Measurements from ENCODE around the gene PARVB. TPM values are rescaled to one million over a fixed set of nuclear protein-coding genes. Genes with fewer than 3 reads are reported as not detected.

The PARVB gene
- total RNA-seq, 4 donors from 2014 or later, result 120 to 201 (median 147) TPM

DNA sequence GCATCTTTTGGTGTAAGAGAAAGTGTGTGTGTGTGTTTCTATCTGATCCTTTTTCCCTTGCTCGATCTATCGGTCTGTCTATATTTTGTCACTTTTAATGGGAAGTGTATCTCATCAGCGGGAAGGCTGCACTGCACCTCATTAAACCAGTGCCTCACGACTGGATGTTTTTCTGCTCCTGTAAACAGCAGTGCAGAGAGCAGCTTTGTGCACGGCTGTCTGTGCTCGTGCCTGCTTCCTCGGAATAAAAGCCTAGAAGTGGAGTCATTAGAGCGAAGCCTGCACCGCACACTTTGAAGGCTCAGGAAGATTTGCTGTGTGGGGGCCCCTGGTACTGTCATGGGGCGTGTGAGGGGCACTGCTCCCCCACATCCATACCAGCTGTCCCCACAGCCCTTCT, 129.6 kb downstream of the PARVB start:
- ATAC-seq (no peak), DNase-seq (no peak)
- Histone ChIP-seq H3K27ac (no peak overlapping the region), H3K4me3 (no peak overlapping the region), H3K27me3 (no peaks in the 10 kb centered on the region), H3K9me3 (no peaks in the 10 kb centered on the region), H3K4me1 (no peaks in the 10 kb centered on the region), H3K36me3 (peaks cover 0 to 55% of the 10 kb centered on the region in 2 donors)
- intact Hi-C loops (cut with DNase I; ENCODE audit: low total_unique reads) (no loop called here), in situ Hi-C loops (cut with MboI; ENCODE audit: low sequenced_read_pairs in 4 of 4) (no loop called here)
- no peak for TF ChIP-seq POLR2A (IDR thresholded peaks at IDR 0.05)
- TF ChIP-seq, protein P1, sequence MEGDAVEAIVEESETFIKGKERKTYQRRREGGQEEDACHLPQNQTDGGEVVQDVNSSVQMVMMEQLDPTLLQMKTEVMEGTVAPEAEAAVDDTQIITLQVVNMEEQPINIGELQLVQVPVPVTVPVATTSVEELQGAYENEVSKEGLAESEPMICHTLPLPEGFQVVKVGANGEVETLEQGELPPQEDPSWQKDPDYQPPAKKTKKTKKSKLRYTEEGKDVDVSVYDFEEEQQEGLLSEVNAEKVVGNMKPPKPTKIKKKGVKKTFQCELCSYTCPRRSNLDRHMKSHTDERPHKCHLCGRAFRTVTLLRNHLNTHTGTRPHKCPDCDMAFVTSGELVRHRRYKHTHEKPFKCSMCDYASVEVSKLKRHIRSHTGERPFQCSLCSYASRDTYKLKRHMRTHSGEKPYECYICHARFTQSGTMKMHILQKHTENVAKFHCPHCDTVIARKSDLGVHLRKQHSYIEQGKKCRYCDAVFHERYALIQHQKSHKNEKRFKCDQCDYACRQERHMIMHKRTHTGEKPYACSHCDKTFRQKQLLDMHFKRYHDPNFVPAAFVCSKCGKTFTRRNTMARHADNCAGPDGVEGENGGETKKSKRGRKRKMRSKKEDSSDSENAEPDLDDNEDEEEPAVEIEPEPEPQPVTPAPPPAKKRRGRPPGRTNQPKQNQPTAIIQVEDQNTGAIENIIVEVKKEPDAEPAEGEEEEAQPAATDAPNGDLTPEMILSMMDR (IDR thresholded peaks at IDR 0.05 in 4 of 5, conservative IDR thresholded peaks at IDR 0.05 in 1 of 5), result no peak

DNA sequence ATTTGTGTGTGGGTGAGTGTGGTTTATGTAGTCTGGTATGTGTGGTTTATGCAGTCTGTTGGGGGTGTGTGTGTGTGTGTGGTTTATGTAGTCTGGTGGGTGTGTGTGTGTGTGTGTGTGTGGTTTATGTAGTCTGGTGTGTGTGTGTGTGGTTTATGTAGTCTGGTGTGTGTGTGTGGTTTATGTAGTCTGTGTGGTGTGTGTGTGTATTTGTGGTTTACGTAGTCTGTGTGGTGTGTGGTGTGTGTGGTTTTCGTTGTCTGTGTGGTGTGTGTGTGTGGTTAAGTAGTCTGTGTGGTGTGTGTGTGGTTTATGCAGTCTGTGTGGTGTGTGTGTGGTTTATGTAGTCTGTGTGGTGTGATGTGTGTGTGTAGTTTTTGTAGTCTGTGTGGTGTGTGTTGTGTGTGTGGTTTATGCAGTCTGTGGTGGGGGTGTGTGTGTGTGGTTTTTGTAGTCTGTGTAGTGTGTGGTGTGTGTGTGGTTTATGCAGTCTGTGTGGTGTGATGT, 130.4 kb downstream of the PARVB start:
- ATAC-seq, result no peak
- no peaks in the 10 kb centered on the region for H3K9me3 ChIP-seq
- in situ Hi-C loops (cut with MboI; ENCODE audit: low sequenced_read_pairs in 4 of 4) (no loop called here), intact Hi-C loops (cut with DNase I; ENCODE audit: low total_unique reads) (no loop called here)
- no peaks in the 10 kb centered on the region for H3K4me1 ChIP-seq
- DNase-seq, result no peak
- H3K27me3 ChIP-seq, result no peaks in the 10 kb centered on the region
- H3K4me3 ChIP-seq, result no peak overlapping the region
- no peak overlapping the region for H3K27ac ChIP-seq
- TF ChIP-seq, protein P1 (IDR thresholded peaks at IDR 0.05 in 4 of 5, conservative IDR thresholded peaks at IDR 0.05 in 1 of 5), result no peak
- no peak for TF ChIP-seq POLR2A (IDR thresholded peaks at IDR 0.05)
- H3K36me3 ChIP-seq, result peaks cover 0 to 55% of the 10 kb centered on the region in 2 donors

DNA sequence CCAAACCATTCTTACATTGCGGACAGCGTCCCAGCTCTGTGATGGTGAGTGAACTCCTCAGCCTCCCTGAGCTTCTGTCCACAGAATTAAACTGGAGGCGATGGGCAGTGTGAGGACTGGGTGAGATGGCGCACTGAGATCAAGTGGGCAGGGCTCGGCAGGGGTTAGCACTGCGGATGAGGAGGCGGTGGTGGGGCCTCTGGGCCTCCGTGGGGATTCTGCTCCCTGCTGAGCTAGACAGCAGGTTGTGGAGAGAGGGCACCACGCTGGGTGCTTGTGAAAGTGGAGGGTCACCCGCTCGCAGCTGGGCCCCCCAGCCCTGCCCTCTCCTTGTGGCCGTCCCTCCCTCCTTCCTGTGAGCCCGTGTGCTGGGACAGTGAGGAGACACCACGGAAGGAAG, 131.0 kb downstream of the PARVB start:
- Histone ChIP-seq H3K36me3 (peaks cover 0 to 59% of the 10 kb centered on the region in 2 donors), H3K4me3 (no peak overlapping the region), H3K27ac (no peak overlapping the region), H3K4me1 (no peaks in the 10 kb centered on the region), H3K27me3 (no peaks in the 10 kb centered on the region), H3K9me3 (no peaks in the 10 kb centered on the region)
- no peak for TF ChIP-seq POLR2A (IDR thresholded peaks at IDR 0.05)
- TF ChIP-seq, protein P1 (IDR thresholded peaks at IDR 0.05 in 4 of 5, conservative IDR thresholded peaks at IDR 0.05 in 1 of 5), result no peak
- ATAC-seq, result no peak
- in situ Hi-C loops (cut with MboI; ENCODE audit: low sequenced_read_pairs in 4 of 4), result no loop called here
- intact Hi-C loops (cut with DNase I; ENCODE audit: low total_unique reads), result no loop called here
- no peak for DNase-seq

DNA sequence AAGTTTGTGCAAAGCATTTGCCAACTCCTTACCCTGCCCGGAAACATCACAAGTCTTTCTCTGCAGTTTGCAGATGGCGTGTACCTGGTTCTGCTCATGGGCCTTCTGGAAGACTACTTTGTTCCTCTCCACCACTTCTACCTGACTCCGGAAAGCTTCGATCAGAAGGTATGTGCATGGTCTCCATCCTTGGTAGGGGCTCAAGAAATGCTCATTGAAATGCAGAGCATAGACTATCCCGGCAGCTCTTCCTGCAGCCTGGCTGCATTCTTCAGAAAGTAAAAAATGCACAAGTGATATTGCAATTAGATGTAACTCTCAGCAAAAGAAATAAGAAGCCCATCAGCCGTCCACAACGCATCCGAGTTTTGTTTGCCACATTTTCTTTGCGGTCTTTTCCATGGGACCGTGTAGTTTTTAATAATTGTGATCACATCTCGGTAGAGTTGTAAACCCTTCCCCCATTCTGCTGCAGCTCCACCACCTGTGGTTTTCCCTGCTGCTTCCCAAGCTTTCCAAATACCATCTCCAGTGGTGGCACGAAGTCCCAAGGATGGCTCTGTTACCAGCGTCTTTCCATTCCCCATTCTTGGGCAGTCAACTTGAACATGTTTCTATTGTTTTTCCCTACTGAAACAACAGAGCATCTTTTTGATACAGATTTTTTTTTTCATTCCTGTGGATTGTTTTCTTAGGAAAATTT, 134.0 kb downstream of the PARVB start:
- no peaks in the 10 kb centered on the region for H3K4me1 ChIP-seq
- DNase-seq (no peak), ATAC-seq (no peak)
- in situ Hi-C loops (cut with MboI; ENCODE audit: low sequenced_read_pairs in 4 of 4), result no loop called here
- H3K36me3 ChIP-seq, result peaks cover 0 to 54% of the 10 kb centered on the region in 2 donors
- H3K27ac ChIP-seq, result no peak overlapping the region
- no peaks in the 10 kb centered on the region for H3K9me3 ChIP-seq
- TF ChIP-seq POLR2A (IDR thresholded peaks at IDR 0.05), result no peak
- TF ChIP-seq, protein P1 (IDR thresholded peaks at IDR 0.05 in 4 of 5, conservative IDR thresholded peaks at IDR 0.05 in 1 of 5), result no peak
- no peaks in the 10 kb centered on the region for H3K27me3 ChIP-seq
- intact Hi-C loops (cut with DNase I; ENCODE audit: low total_unique reads), result no loop called here
- H3K4me3 ChIP-seq, result no peak overlapping the region

Data from gastrocnemius medialis (tissue), 4 donors.